ENCODE results near the gene DCX. TPM values are rescaled to one million over a fixed set of nuclear protein-coding genes. Genes with fewer than 3 reads are reported as not detected.

Gene DCX
- total RNA-seq, result not detected in 2 replicates

GRCh38 chrX:111411983-111412382 lies at the start of gene DCX:
TSS of gene DCX (minus strand) at chrX:111412192. CDS start at chrX:111410398, 1,794 bp downstream.

DNA sequence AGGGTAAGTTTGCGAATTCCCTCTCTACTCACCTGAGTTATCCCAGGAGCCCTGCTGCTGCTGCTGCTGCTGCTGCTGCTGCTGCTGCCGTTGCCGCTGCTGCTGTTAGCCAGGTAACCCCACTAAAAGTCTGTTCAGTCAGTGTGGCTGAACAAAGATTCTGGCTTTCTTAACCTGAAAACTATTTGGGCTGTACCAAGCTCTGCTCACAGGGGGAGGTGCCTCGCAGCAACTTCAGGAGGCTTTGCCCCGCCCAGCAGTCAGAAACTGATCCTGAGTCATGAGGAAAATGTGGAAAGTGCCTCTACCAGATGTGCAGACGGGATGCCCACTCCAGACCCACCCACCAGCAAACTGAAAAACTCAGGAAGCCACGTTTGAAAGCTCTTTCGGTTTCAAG lies 141.7 kb downstream of the DCX start, which contains the start of gene CAPN6:
CAPN6 (minus strand) TSS at position 145 of the 400 bp plus-strand sequence. CDS start 6,547 bp downstream, outside the sequence.

Other genes with a start within 250 kb of the DCX start
- under 0.01 TPM in 2 replicates for gene CAPN6, start 141.7 kb downstream of the DCX start, total RNA-seq
- 1.9 TPM in 2 replicates for gene SERTM2, start 99.5 kb upstream of the DCX start, total RNA-seq